SU-DHL-6 (cell line): Measurements from ENCODE around the gene NIPA2.

Experiments used
- CTCF ChIP-seq: fragments of 200-600 bp; sonication (generic); IDR thresholded peaks from one replicate; pipeline ENCODE4 v1.5.1; 2017; ENCODE audit warnings: antibody characterized with exemption, mild to moderate bottlenecking, low read length, moderate library complexity; ENCODE audit not compliant: insufficient read depth, poor library complexity, severe bottlenecking
- EZH2phosphoT487 ChIP-seq: fragments of 200-600 bp; sonication (generic), shearing (Covaris generic); conservative IDR thresholded peaks from 2 replicates; pipeline ENCODE4 v1.6.1; 2018; ENCODE audit warnings: mild to moderate bottlenecking, antibody characterized with exemption, low read length, moderate library complexity, mixed read lengths

GRCh38 chr15:22902046-22902445 lies 63.6 kb downstream of the NIPA2 start:
- TF ChIP-seq CTCF = no peak
- no peak for TF ChIP-seq EZH2phosphoT487
